Effector CD4-positive, alpha-beta T cell (primary cell): ENCODE measurements around the gene CAPN8.

Source experiments
- DNase-seq: peaks from one replicate; pipeline ENCODE4 v3.0.0-alpha.2; 2020

Gene CAPN8

DNA sequence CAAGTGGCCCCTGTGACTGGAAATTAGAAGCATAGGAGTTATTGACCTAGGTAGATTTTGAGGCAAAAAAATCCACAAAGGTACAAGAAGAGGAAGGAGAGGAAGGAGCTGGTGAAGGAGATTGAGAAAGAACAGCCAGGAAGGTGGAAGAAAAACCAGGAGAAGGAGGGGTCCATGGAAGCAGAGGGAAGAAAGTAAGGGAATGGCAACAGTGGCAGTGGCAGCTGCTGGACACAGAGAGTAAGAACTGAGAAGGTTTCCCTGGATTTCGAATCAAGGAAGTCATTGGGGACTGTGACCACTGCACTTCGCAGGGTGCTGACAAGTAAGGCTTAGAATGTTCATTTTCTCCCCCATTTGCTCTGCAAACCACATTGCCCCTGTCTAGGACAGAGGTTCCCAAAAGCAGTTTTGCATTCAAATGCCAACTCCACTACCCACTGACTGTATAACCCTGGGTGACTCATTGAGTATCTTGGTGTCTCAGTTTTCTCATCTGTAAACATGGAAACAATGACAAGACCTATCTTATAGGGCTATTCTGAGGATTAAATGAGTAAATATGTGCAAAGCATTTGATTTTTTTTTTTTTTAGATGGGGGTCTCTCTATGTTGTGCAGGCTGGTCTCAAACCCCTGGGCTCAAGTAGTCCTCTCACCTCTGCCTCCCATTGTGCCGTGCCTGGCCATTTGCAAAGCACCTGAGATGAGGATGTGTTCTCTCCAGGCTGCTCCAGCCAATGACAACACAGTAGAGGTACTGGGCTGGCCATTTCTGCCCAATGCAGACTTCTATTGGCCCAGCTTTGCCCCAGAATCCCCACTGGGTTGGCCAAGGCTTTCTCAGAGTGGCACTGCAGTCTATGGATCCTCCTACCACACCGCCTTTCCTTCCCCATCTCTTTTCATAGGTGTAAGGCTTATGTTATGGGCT lies 37.5 kb upstream of the CAPN8 start:
- DNase-seq = no peak

DNA sequence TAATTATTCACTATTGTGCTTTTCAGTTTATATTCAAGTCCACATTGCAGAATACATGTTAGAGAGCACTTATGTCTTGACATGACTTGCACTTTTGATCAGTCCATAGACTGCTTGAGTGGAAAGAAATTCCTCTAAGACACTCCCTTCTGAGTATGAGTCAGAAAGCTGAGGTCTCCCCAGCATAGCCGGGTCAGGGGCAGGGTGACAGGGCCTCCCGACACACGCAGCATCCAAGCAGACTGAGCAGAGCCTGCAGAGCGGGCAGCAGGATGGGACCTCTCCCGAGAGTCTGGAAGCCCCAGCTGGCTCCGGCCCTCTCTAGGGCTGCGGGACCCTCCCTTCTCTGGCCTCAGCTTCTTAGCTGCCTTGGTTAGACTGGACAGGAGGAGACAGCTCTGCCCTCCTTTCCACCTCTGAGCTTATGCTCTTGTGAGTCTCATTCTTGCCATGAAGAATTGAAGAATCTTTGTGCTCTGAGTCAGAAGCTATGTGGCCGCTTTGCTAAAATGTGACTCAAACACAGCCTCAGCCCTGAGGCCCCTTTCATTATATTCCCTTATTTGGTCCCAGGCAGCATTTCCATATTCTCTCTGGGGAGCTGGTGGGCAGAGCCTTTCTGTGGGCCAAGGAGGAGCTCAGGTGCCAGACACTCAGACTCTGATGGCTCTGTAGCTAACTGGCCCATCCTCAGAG lies 35.6 kb upstream of the CAPN8 start:
- DNase-seq = no peak

DNA sequence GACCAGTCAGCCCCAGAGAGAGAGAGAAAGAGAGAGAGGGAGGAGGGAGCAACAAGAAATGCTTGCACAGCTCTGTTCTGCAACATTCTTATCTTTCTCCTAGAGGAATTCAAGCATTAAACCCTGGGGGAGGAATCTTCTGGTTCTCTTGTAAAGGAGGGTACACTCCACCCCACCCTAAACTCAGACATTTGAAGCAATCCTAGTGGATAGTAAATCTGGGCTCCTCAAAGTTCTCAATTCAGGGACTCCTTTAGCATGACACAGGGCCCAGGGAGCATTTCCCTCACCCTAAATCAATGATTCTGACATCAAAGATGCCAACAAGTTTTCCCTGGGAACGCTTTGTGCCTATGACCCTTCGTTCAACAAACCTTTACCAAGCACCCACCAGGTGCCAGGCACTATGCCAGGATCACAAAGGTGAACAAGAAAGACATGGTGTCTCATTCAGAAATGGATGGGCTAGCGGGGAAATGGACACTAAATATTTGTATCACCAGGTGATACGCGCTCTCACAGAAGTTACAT lies 35.0 kb upstream of the CAPN8 start:
- no peak for DNase-seq

DNA sequence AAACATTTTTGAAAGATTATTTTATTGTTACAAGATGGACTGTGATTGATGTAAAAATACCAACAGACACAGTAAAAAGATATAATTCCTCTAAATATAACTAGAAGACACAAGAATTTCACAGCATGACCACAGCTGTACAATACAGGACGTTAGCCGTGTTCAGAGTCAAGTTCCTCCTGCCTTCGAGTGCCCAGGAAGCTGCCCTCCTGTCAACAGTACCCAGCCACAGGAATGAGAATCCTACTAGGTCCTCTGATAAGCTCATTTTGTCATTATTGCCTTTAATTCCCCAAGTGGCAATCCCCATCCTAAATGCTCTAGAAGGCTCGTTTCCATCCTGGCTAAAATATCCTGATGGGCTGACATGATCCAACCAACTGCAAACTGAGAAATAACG lies 30.4 kb upstream of the CAPN8 start:
- no peak for DNase-seq

DNA sequence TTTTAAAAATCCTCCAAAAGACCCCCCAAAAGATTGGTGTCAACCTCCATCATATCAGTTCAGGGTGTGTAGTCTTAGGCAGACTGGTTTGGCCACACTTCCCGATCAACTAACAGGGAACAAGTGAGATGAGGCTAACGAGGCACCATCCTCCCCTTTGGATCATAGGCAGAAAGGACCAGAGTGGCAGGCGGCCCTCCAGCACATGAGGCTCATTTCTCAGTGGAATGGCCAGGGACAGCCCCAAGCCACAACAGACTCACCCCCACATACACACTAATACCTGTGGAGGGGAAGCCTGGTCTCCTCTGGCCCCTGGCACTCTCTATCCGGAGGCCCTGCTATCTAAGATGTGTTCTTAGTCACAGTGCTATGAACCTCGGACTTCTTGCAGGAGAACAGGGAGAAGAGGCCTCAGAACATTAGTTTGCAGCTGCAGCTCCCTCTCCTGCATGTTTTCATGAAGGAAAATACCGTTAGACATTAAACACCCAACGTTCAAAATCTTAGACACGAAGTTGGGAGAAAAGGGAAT lies 29.6 kb upstream of the CAPN8 start:
- DNase-seq = no peak

DNA sequence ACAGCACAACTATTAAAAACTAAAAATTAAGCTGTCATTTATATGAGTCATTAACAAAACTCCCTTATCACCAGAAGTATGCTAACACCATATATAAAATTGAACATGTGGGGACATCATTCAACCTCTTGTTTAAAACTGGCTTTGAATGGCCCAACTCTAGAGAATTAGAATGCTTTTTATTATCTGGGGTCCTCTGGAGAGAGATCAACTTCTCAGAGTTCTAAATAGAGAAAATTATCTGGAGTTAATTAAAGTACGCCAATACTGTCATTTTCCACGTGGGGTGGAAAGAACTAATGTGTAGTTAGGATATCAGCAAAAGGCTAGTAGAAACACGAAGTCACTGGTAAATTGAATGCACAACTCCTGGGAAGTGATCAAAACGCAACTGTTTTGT lies 25.6 kb upstream of the CAPN8 start:
- DNase-seq = no peak

DNA sequence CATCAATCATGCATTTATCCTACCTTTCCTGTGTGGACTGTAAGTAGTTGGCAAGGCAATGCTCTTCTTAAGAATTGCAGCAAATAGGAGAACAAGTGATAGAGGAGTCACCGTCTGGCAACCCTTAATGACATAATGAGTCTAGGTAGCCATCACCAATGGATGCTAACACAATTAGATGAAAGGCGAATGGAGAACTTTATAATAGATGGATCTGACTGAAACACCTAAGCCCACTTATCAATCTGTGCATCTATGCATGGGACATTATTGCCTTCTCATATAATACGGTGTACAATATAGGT lies 18.9 kb upstream of the CAPN8 start:
- no peak for DNase-seq

DNA sequence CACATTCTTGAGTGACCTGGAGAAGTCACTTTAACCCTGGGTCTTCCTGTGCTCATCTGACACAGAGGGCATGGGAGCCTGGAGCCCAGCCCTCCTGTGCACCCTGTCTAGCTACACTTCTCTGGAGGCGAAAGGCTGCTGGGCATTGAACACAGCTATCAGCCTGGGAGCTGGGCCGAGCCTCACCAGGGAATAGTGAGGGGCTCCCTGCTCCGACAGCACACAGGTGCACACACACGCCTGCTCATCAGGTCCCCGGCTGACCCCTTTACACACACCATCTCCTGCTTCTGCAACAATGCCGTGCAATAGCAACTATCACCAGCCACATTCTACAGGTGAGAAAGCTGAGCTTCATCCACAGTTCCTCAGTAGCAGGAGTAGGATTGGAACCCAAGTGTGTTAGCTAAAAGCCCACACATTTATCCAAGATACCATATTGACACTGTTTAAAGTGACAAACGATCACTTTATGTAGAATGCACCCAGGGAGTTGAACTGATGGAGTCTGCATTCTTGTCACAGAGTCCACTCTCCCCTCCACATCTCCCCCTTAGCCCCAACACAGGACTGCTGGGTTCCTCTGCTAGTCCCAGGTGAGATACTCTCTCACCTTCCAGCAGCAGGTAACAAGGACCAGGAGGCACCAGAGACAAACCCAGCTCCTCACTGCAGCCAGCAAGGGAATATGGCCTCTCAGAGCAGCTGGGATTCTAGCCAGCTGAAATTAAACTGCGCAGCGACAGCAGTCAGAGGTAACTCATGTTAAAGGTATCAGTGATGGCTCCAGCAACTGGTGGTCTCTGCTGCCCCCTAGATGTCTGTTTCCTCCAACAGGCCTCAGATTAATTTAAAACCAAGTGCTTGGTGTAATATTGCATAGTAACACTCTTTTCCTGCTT lies 18.3 kb upstream of the CAPN8 start:
- peak; percentile 46 for DNase-seq

DNA sequence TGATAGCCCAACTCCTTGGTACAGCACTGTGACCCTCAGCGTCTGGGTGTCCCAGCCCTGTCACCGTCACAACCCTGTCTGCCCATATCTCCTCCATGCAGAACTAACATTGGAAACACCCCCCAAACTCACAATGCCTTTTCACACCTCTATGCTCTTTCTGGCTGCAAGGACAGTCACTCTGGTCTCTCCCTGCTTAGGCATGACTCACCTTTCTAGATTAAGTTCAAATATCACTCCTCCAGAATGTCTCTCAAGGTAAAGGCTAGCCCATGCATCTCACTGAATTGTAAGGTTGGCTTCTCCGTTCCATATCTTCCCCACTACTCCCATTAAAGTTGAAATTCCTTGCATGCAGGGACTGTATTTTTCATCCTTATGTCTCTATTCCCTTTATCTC lies 17.0 kb upstream of the CAPN8 start:
- DNase-seq = no peak

DNA sequence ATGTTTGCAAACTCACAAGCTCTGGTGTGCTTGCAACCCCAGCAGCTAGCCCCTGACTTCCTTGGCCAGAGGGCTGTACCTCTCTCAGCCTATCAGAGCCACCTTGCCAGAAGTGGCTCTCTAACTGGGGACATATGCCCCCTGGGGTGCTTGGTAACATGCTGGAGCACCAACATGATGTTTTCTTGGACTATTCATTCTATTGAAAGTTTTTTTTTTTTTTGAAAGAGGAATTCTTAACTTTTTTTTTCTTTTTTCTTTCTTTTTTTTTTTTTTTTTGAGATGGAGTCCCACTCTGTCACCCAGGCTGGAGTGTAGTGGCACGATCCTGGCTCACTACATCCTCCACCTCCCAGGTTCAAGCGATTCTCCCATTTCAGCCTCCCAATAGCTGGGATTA lies 14.7 kb upstream of the CAPN8 start:
- no peak for DNase-seq

DNA sequence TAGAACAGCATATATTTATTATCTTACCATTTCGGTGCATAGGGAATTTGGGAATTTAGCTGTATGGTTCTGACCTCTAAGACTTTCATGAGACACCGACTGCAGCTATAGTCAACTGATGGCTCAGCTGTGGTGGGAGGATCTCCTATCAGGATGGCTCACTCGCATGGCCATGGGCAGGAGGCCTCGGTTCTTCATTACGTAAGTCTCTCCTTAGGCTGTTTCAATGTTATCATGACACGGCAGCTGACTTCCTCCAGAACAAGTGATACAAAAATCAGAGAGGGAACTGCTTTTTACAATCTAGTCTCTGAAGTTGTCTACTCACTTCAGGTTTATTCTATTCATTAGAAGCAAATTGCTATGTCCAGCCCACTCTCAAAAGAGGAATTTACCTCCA lies 13.3 kb upstream of the CAPN8 start:
- no peak for DNase-seq

DNA sequence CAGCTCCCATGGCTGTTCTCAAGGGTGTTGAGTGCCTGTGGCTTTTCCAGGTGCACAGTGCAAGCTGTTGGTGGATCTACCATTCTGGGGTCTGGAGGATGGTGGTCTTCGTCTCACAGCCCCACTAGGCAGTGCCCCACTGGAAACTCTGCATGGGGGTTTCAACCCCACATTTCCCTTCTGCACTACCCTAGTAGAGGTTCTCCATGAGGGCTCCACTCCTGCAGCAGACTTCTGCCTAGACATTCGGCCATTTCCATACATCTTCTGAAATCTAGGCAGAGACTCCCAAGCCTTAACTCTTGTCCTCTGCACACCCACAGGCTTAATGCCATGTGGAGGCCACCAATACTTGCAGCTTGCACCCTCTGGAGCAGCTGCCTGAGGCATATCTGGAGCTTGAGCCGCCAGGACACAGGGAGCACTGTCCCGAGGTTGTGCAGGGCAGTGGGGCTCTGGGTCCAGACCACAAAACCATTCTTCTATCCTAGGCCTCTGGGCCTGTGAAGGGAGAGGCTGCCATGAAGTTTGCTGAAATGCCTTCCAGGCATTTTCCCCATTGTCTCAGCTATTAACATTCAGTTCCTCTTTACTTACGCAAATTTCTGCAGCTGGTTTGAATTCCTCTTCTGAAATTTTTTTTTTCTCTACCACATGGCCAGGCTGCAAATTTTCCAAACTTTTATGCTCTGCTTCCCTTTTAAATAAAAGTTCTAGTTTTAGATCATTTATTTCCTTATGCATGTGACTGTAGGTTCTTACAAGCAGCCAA lies 8.8 kb upstream of the CAPN8 start:
- no peak for DNase-seq

DNA sequence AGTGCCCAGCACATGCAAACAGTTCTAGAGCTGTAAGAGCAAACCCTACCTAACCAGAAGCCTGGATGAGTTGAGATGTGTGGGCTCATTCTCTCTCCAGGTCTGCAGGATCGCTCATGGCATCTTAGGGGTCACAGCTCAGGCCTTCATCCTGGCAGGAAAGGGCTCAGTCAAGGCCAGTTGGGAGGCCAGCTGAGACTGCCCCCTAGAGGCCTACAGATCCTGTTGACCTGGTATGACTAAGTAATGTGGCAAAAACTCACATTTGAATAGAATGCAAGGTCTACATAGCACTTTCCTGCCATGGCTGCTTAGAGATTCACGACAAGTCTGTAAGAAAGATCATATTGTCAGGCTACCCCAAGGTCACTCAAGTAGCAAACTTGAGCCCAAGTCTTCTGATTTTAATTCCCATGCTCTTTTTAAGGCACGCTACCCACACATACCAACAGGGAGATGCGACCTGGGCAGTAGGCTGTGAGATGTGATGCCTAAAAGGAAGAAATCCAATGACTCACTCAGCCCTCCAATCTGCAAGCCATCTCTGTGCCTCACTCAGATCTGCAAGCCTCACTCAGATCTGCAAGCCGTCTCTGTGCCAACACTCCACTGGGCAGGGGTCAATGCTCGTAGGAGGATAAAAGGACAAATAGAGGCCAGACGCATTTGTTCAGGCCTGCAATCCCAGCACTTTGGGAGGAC lies 5.1 kb upstream of the CAPN8 start:
- DNase-seq = no peak

DNA sequence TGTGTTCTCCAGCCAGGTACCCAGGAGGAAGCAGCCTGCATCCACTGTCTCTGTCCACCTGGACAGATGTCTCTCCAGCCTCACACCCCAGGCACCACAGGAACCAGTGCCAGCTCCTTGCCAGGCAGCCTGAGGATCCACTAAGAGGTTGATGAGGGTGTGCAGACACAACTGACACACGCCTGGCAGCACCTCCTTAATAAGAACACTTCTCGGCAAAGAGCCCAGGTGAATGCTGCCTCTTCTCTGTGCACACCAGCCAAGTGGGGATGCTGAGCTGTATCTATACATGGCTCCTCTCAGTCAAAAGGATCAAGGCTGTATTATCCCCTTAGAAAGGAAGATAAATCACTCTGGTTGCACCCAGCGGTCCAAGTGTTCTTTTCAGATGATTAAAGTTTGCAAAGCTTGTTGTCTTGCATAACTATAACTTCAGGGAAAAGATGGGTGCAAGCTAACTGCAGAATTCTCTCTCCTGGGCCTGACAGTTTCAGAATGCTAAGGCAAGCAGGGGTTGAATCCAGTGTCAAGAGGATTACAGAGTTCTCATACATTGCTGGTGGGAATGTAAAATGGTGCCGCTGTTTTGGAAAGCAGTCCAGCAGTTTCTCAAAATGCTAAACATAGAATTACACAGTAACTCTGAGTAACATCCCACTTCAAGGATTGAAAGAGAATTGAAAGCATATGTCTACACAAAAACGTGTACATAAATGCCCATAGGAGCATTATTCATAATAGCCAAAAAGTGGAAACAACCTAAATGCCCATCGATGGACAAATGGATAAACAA lies 3.7 kb upstream of the CAPN8 start:
- no peak for DNase-seq

DNA sequence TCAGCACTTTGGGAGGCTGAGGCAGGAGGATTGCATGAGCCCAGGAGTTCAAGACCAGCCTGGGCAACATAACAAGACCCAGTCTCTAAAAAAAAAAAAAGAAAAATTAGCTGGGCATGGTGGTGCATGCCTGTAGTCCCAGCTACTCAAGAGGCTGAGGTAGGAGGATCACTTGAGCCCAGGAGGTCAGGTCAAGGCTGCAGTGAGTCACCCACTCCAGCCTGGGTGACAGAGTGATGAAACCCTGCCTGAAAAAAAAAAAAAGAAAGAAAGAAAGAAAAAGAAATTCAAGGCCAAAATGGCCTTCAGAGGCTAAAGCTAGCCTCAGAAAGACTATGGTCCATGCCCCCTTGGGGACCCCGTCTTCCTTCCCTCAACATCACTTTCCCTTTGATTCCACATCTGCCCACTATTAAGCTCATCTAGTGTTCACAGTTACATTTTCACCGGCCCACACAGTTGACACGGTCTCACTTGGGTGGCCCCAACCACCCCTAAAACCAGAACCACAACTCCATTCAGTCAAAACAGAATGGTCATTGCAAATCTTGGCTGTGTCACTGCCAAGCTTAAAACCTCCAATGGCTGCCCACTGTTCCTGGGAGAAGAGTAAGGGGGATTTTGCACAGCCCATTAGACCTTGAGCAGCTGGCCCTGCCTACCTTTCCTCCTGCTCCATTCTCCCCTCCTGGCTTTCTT lies 2.1 kb upstream of the CAPN8 start:
- DNase-seq = no peak

DNA sequence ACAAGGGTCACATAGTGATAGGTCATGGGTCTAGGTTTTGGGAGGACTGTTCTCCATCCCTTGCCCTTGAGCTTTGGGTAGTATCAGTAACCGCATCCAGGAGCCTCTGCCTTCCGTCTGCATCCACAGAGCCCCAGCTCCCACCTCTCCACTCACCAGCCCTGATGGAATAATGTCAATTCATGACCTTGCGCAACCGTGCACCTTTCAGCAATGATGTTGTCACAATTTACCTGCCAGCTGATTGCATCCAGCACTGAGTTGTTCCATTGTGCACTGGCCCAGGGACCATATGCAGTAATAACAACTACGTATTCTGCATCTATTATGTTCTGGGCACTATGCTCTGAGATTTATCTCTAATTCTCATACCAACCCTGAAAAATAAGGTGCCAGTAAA lies 1.4 kb downstream of the CAPN8 start:
- DNase-seq = no peak

DNA sequence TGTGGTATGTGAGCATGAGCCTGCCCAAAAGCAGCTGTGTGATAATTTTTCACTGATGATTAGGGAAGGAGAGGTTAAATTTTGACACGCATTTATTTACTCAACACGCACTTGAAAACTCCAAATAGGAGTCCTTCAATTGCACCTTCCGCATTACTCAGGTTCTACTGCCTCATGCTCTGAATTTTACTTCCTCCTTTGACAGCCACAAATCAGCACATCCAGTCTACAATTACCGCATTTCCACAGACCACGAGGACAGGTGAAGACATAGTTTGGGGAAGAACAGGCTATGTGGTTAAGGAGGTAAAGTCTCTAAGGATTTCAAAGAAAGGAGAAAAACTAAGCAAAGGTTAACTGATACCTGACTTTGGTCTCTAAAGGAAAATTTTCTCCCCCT lies 2.6 kb downstream of the CAPN8 start:
- no peak for DNase-seq

DNA sequence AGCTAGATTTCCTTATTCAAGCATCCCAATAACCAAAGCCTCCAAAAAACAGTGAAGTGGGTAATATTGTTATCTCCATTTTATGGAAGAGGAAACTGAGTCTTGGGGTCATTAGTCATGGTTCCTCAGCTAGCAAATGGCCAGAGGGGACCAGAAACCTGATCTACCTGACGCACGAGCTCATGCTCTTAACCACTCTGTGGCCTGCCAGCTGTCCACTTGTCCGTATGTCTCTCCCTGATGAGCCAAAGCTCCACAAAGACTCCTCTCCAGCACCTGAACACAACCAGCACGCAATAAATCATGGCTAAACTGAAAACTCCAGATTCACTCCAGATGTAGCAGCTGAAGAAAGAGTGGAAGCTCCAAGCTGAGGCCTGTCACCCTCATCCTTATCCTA lies 5.8 kb downstream of the CAPN8 start:
- no peak for DNase-seq

DNA sequence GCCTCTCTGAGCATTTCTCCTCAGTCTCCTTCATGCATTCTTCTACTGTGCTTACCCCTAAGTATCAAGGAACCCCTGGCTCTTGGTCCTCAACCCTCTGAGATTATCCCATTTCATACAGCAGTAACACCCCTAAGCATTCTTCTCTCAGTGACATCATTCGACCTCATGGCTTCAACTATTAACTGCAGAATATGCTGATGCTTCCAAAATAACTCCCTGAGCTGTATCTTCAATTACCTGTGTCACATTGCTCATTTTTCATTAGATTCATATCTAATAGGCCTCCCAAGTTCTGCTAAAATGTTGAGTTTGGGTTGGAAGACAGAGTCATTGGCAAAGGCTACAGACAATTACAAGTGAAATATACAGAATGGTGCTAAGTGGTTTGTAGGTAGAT lies 7.5 kb downstream of the CAPN8 start:
- DNase-seq = no peak

DNA sequence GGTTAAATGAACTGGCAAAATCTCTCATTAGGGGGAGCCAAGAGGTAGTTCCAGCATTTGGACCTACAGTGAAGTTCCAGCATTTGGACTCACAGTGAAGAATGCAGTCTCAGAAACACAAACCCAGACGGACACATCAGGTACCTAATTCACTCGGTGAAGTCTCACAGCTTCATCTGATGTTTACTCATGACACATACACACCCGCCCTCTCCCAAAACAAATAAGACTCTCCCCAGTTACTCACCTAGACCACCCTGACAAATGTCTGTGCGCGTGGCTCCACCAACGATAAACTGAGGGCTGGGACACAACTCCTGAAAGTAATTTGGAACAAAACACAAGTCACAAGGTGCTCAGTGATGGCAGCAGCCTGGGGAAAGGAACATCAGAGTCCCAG lies 11.4 kb downstream of the CAPN8 start:
- no peak for DNase-seq
